ENCODE results near the gene TOX2.

TOX2 gene

GRCh38 chr20:43982886-43983285 is 68.2 kb downstream of the TOX2 start:
- peak; percentile 20 for DNase-seq

DNA sequence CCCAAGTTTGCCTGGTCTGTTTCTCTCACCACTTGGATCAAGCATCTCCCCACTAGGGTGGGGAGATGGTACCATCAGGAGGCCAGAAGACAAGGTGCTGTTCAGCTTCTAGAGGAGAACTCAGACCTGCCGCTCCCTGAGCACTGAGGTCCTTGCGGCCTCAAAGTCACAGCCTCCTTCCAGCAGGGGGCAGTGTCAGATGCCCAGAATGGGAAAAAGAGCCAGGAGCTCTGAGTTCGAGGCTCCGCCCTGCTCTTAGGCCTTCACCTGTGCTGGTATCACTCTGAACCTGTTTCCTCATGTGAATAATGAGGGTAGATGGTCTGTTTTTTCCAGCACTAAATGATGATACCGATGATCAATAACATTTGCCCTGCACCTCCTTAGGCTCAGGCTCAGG is 68.7 kb downstream of the TOX2 start:
- peak; percentile 47 for DNase-seq

DNA sequence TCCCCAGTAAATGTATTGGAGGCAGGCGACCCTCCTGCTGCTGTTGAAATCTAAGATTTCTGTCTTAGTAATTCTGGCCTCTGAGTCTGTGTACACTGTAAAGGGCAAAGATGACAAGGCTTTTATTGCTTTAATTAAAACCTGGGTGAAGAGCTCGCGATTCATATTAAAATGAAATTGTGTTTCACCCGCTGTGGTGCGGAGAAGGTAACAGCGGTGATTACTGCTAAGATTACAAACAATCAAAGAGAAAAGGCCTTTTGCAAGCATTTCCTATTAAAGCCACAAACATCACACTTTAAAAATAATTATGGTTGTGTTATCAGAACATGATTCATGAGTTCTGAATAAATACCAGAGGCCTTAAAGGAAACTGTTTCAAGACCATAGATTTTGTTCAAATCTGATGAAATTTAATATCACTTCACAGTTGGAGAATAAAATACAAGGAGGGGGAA is 69.3 kb downstream of the TOX2 start:
- DNase-seq, result no peak

DNA sequence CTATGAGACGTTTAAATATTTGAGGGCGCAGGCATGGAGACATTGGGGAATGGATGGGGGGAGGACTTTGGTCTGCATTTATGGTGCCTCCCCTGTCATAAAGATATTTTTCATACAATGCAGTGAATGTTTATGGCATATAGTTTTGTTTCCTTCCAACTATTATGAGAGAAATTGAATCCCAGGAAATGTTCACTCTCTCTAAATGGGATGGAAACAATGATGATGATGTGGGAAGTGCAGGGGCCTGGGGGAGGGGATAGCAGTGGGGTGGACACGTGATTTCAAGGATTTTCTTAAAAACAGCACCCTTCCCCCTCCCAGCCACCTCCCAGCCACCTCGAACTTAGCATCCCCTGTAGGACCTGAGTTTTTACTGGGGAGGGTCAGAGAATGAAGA is 69.9 kb downstream of the TOX2 start:
- DNase-seq, result peak; percentile 22

GRCh38 chr20:43985121-43985520 is 70.5 kb downstream of the TOX2 start:
- DNase-seq, result peak; percentile 40

DNA sequence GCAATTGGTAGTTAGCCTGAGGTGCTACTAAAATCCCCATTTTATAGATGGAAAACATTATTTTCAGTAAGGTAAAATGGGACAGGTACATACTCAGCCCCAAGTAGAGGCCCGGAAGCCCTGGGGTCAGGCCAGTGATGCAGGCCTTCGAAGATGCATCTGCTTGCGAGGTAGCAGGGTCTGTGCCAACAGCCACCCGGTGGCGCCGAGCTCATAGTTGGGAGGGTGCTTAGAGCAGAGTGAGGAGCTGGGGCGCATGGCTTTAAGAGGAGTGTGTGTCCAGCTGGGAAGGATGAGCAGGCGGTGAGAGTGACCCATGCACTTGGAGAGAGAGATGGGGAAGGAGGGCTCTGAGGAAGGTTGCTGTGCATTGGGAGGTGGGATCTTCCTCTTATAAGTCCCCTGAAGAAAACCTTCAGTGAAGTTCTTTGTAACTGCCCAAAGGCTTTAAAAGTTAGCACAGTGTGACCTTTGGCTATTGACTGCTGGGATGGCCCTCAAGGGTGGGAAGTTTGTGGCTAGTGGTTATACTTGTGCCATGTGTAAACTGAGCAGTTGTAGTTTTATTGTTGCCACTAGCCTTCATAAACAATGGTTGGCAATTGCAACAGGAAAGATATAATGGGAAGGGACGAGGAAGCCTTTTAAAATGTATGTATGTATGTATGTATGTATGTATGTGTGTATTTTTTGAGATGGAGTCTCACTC is 71.1 kb downstream of the TOX2 start:
- DNase-seq, result peak; percentile 38

- no peak for DNase-seq
These were observed 72.4 kb downstream of the TOX2 start for GRCh38 chr20:43987018-43987417.

DNA sequence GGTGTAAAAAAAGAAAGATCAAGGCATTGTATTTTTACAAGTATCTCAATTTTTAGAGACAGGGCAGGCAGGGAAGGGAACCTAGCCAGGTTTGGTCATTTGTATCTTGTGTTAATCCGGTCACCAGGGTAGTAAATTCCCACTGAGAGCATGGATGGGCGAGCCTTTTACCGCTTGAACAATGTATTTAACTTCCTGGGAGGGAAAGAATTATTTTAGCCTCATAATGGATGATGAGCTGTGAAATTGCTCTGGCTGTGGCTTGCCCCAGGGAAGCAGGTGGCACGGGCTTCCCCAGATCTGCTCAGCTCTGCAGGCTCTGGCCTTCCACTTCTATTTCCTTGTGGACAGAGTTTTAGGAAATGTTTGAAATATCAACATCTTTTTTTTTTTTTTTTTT is 72.9 kb downstream of the TOX2 start:
- DNase-seq, result peak; percentile 11

- DNase-seq, result peak; percentile 22
These were observed 73.8 kb downstream of the TOX2 start for GRCh38 chr20:43988451-43988850.

- peak; percentile 26 for DNase-seq
These were observed 74.2 kb downstream of the TOX2 start for GRCh38 chr20:43988867-43989266.

- DNase-seq, result peak; percentile 13
These were observed 76.6 kb downstream of the TOX2 start for GRCh38 chr20:43991261-43991660.

DNA sequence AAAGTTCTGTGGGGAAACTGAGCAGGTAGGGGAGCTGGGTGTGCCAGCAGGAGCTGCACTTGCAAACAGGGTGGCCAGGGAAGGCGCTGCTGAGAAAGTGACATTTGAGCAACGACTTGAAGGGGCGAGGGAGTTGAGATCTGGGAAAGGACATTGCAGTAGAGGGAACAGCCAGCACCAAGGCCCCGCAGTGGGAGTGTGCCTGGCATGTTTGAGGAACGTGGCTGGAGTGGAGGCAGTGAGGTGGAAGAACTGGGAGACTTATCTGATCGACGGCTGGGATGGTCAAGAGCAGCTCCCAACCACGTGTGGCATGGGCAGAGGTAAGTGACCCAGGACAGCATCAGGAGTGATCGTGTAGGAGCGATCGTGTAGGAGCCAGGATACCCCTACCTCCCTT is 77.3 kb downstream of the TOX2 start:
- peak; percentile 40 for DNase-seq

GRCh38 chr20:43992885-43993284 is 78.2 kb downstream of the TOX2 start:
- no peak for DNase-seq

GRCh38 chr20:43993560-43993959 is 78.9 kb downstream of the TOX2 start:
- no peak for DNase-seq

GRCh38 chr20:43994486-43995100 is 79.9 kb downstream of the TOX2 start:
- peak; percentile 48 for DNase-seq

GRCh38 chr20:43995645-43996044 is 81.0 kb downstream of the TOX2 start:
- no peak for DNase-seq

GRCh38 chr20:43996240-43996930 is 81.7 kb downstream of the TOX2 start:
- DNase-seq, result peak; percentile 21

DNA sequence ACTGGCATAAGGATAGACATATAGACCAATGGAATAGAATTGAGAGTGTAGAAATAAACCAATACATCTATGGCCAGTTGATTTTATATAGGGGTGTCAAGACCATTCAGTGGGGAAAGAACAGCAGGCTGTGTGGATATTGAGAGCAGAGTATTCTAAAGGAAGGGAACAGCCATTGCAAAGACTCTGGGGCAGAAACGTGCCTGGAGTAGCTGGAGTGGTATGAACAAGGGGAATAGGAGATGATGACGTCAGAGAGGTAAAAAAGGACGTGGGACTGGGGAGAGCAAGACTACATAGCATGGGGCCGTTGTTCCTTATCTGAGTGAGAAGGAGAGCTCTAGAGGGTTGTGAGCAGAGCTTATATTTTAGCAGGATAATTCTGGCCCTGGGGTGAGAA is 85.2 kb downstream of the TOX2 start:
- DNase-seq, result peak; percentile 14

- peak; percentile 29 for DNase-seq
These were observed 87.3 kb downstream of the TOX2 start for GRCh38 chr20:44001667-44002596.

DNA sequence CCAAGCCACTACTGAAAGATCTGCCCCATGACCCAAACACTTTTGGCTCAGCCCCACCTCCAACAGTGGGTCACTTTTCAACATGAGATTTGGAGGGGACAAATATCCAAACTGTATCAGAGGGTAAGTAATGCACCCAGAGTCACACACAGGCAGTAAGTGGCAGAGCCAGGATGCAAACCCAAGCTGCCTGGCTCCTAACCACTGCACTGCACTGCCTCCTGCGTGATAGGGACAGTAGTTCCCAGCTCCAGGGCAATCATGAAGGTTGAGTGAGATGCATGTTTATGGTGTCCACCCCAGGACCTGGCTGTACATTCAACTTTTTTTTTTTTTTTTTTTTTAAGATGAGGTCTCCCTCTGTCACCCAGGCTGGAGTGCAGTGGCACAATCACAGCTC is 88.2 kb downstream of the TOX2 start:
- DNase-seq, result peak; percentile 23

- DNase-seq, result peak; percentile 28
These were observed 89.0 kb downstream of the TOX2 start for GRCh38 chr20:44003609-44004008.

GRCh38 chr20:44004306-44004915 is 89.8 kb downstream of the TOX2 start:
- peak; percentile 34 for DNase-seq
